ENCODE measurements around the gene FTH1. TPM values are rescaled to one million over a fixed set of nuclear protein-coding genes. Genes with fewer than 3 reads are reported as not detected.
"Not testable (repeated sequence)": the region's sequence is repeated elsewhere in the genome, so short reads cannot be mapped to it uniquely, and the experiment has no call there.

FTH1 gene
- 136 and 163 TPM in 2 replicates for polyA plus RNA-seq (2014; cell fraction: cytosol; rRNA removed)
- polyA plus RNA-seq (2014; cell fraction: nucleus; rRNA removed), result 112 and 279 TPM in 2 replicates

GRCh38 chr11:61967116-61967923, at the start of gene FTH1:
TSS of gene FTH1 (minus strand) at chr11:61967634. CDS start at chr11:61967425, 209 bp downstream.
- DNase-seq (ENCODE audit: low spot score), result peak; percentile 88

- DNase-seq (ENCODE audit: low spot score), result no peak
Measured at GRCh38 chr11:62015615-62016014, 48.2 kb upstream of the FTH1 start.

DNA sequence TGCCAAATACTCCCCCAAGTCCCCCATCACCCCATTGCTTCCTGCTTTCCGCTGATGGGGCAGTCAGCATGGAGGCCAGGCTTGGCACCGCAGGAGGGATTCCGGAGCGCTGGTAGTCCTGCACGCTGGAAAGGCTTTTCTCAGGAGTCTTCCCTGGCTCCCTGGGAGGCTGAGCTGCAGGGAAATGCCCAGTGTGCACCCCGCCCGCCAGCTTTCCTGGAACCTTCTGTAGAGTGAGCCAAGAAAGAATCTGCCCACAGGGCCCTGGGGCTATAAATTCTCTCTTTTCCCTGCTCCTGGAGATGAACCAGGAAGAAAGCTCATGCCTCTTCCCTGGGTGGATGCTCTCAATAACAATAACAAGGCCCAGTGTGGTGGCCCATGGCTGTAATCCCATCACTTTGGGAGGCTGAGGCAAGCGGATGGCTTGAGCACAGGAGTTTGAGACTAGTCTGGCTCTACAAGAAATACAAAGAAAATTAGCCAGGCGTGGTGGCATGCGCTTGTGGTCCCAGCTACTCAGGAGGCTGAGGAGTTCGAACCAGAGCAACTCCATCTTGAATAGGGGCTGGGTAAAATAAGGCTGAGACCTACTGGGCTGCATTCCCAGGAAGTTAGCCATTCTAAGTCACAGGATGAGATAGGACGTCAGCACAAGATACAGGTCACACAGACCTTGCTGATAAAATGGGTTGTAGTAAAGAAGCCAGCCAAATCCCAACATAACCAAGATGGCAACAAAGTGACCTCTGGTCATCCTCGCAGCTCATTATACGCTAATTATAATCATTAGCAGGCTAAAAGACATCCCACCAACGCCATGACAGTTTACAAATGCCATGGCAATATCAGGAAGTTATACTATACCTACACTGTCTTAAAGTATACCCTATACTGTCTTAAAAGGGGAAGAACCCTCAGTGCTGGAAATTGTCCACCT, 46.4 kb upstream of the FTH1 start:
- no peak for DNase-seq (ENCODE audit: low spot score)

GRCh38 chr11:62012832-62013461, 45.5 kb upstream of the FTH1 start:
- no peak for DNase-seq (ENCODE audit: low spot score)

- DNase-seq (ENCODE audit: low spot score), result no peak
Measured at GRCh38 chr11:62012451-62012831, 45.0 kb upstream of the FTH1 start.

- no peak for DNase-seq (ENCODE audit: low spot score)
Measured at GRCh38 chr11:62011881-62012280, 44.4 kb upstream of the FTH1 start.

GRCh38 chr11:62010935-62011528, 43.6 kb upstream of the FTH1 start:
- no peak for DNase-seq (ENCODE audit: low spot score)

DNA sequence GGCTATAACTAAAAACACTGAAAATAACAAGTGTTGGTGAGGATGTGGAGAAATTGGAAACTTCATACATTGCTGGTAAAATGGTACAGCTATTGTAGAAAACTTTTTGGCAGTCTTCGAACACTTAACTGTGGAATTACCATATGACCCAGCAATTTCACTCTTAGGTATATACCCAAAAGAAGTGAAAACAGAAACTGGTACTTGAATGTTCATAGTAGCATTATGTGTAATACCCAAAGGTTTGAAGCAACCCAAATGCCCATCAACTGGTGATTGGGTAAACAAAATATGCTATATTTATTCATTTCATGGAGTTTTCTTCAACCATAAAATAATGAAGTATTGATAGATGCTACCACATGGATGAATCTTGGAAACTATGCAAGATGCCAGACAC, 40.8 kb upstream of the FTH1 start:
- DNase-seq (ENCODE audit: low spot score), result no peak

DNA sequence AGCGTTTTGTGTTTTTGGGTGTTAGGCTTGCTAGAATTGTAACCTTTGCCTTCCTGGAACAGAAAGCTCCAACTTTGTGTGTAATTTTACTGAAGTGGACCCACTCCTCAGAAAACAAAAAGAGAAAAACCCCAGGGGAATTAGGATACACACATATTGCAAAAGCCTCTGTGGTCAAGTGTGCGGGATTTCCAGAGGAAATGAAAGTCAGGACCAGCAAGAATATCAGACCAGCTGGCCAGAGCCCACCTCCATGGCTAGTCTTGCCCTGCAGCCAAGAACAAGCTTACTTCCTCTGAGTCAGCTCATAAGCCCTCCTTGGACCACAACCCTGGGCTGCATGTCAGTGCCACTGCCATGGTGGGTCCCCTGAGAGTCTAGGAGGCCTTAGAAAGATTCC, 37.0 kb upstream of the FTH1 start:
- DNase-seq (ENCODE audit: low spot score), result no peak

- not testable (repeated sequence) for DNase-seq (ENCODE audit: low spot score)
Measured at GRCh38 chr11:62002283-62002682, 34.8 kb upstream of the FTH1 start.

DNA sequence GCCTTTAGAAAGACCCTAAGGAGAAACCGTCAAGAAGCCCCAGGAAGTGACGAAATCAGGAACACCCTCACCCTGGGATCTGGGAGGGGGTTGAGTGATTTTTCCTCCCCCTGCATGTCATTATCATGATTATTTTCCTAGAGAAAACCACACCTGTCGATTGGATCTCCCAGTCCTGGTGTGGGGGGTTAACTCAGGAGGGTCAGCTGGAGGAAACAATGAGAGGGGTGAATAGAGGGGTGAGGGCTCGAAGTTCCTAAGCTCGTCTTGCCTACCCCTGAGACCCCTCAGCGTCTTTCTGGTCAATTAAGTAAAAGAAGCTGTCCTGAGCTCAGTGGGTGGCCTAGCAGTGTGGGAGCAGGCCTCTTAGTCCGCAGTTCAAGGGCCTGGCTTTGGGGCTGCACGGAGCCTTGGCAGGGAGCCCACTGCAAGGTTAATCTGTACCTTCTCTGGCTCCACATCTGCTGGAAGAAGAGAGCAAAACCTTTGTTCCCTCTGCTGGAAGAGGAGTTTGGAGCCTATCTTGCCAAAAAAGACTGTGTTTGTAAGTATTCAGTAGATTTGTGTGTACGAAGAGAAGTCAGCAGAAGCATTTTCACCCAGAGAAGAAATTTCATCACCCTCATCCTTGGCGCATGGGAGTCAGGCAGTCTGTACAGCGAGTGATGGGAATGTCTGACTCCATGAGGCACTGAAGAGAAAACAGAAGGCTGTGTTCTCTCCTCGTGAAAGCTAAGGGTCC, 34.2 kb upstream of the FTH1 start:
- no peak for DNase-seq (ENCODE audit: low spot score)

GRCh38 chr11:62000539-62001446, 33.4 kb upstream of the FTH1 start:
- DNase-seq (ENCODE audit: low spot score), result no peak

GRCh38 chr11:61999141-61999975, 31.9 kb upstream of the FTH1 start:
- DNase-seq (ENCODE audit: low spot score), result no peak

GRCh38 chr11:61996933-61997332, 29.5 kb upstream of the FTH1 start:
- no peak for DNase-seq (ENCODE audit: low spot score)

- DNase-seq (ENCODE audit: low spot score), result no peak
Measured at GRCh38 chr11:61994981-61995380, 27.5 kb upstream of the FTH1 start.

DNA sequence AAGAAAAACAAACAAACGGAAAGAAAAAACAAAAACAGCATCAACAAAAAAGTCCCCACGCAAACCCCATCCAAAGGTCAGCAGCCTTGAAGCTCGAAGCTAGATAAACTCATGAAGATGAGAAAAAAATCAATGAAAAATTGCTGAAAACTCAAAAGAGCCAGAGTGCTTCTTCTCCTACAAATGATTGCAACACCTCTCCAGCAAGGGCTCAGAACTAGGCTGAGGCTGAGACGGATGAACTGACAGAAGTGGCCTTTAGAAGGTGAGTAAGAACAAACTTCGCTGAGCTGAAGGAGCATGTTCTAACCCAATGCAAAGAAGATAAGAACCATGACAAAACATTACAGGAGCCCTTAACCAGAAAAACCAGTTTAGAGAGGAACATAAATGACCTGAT, 18.4 kb upstream of the FTH1 start:
- DNase-seq (ENCODE audit: low spot score), result no peak

DNA sequence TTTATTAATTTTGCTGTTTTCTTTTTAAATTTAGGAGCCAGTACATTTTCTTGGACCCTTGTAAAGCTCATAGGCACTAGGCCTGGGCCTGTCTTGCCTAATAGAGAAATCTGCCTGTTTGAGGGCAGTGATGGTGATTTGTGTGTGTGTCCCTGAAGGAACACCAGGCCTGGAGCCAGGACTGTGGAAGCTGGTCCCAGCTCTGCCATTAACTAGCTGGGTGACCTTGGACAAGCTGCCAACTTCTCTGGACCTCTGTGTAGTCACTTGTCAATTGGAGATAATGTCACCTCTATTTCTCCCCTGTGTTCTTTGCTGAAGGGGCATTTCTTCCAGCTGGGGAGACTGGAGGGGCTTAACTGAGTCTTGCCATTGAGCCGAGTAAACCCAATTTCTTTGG, 16.0 kb upstream of the FTH1 start:
- DNase-seq (ENCODE audit: low spot score), result no peak

GRCh38 chr11:61980783-61981541, 13.5 kb upstream of the FTH1 start:
- DNase-seq (ENCODE audit: low spot score), result no peak

Measured in SK-N-DZ (cell line).